T-helper 2 cell treated with Interferon-gamma antibody and Interleukin-4, amounts not matched to agents 5 μg/mL and 100 μg/mL, for 36 hours (primary cell): ENCODE measurements around the gene CASP2.

ENCODE experiments used
- DNase-seq: peaks from one replicate; pipeline ENCODE4 v3.0.0; 2021; ENCODE audit warnings: low spot score
- H3K27ac Mint-ChIP-seq: one replicate; pipeline ENCODE4 v1.8.0; 2021; ENCODE audit warnings: mild to moderate bottlenecking, mixed read lengths
- H3K27me3 Mint-ChIP-seq: one replicate; pipeline ENCODE4 v1.8.0; 2021; ENCODE audit warnings: low read depth, mixed read lengths
- H3K36me3 Mint-ChIP-seq: one replicate; pipeline ENCODE4 v1.8.0; 2021; ENCODE audit warnings: low read depth, mixed read lengths
- H3K4me1 Mint-ChIP-seq: one replicate; pipeline ENCODE4 v1.8.0; 2021; ENCODE audit warnings: low read depth, mixed read lengths
- H3K4me3 Mint-ChIP-seq: one replicate; pipeline ENCODE4 v1.8.0; 2022; ENCODE audit warnings: mild to moderate bottlenecking, moderate library complexity, mixed read lengths
- H3K9me3 Mint-ChIP-seq: one replicate; pipeline ENCODE4 v1.8.0; 2021; ENCODE audit warnings: mixed read lengths

Gene CASP2

GRCh38 chr7:143343596-143343995 lies 55.4 kb downstream of the CASP2 start:
- no peak overlapping the region for H3K27ac Mint-ChIP-seq
- DNase-seq: no peak
- peaks cover 10% of the 10 kb centered on the region for H3K4me1 Mint-ChIP-seq
- no peaks in the 10 kb centered on the region for H3K36me3 Mint-ChIP-seq
- H3K4me3 Mint-ChIP-seq: no peak overlapping the region
- peaks cover 34% of the 10 kb centered on the region for H3K27me3 Mint-ChIP-seq
- H3K9me3 Mint-ChIP-seq: no peaks in the 10 kb centered on the region

GRCh38 chr7:143345428-143345900 lies 57.3 kb downstream of the CASP2 start:
- H3K27me3 Mint-ChIP-seq: peaks cover 31% of the 10 kb centered on the region
- peak overlapping the region; percentile 73 for H3K4me3 Mint-ChIP-seq

GRCh38 chr7:143346018-143346417 lies 57.9 kb downstream of the CASP2 start:
- H3K36me3 Mint-ChIP-seq: no peaks in the 10 kb centered on the region
- H3K27ac Mint-ChIP-seq: no peak overlapping the region
- H3K4me1 Mint-ChIP-seq: peaks cover 10% of the 10 kb centered on the region
- peaks cover 31% of the 10 kb centered on the region for H3K27me3 Mint-ChIP-seq
- no peak overlapping the region for H3K4me3 Mint-ChIP-seq
- H3K9me3 Mint-ChIP-seq: no peaks in the 10 kb centered on the region
- DNase-seq: no peak

More at GRCh38 chr7:143345428-143345900, 57.3 kb downstream of the CASP2 start:
- Mint-ChIP-seq H3K36me3 (no peaks in the 10 kb centered on the region), H3K4me1 (peaks cover 10% of the 10 kb centered on the region), H3K9me3 (no peaks in the 10 kb centered on the region), H3K27ac (no peak overlapping the region)
- peak; percentile 59 for DNase-seq

GRCh38 chr7:143347950-143348349 lies 59.8 kb downstream of the CASP2 start:
- H3K27me3 Mint-ChIP-seq: peaks cover 36% of the 10 kb centered on the region
- no peaks in the 10 kb centered on the region for H3K36me3 Mint-ChIP-seq
- H3K27ac Mint-ChIP-seq: no peak overlapping the region
- no peaks in the 10 kb centered on the region for H3K9me3 Mint-ChIP-seq
- DNase-seq: no peak
- peaks cover 10% of the 10 kb centered on the region for H3K4me1 Mint-ChIP-seq
- no peak overlapping the region for H3K4me3 Mint-ChIP-seq

GRCh38 chr7:143351060-143351459 lies 62.9 kb downstream of the CASP2 start:
- DNase-seq: no peak

DNA sequence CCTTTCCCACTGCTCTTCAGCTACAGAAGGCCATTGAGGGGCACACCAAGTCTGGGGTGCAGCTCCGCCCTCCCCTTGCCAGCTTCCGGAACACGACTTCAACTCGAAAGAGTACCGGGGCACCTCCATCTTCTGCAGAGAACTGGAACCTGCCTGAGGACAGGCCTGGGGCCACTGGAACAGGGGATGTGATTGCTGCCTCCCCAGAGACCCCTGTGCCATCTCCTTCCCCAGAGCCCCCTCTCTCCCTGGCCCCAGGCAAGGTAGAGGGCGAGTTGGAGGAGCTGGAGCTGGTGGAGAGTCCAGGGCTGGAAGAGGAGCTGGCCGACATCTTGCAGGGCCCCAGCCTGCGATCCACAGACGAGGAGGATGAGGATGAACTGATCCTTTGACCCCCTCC lies 63.4 kb downstream of the CASP2 start:
- H3K4me1 Mint-ChIP-seq: peaks cover 3% of the 10 kb centered on the region
- H3K9me3 Mint-ChIP-seq: no peaks in the 10 kb centered on the region
- H3K27me3 Mint-ChIP-seq: peaks cover 32% of the 10 kb centered on the region
- H3K36me3 Mint-ChIP-seq: no peaks in the 10 kb centered on the region
- no peak overlapping the region for H3K4me3 Mint-ChIP-seq
- no peak overlapping the region for H3K27ac Mint-ChIP-seq
- no peak for DNase-seq

More at GRCh38 chr7:143351060-143351459, 62.9 kb downstream of the CASP2 start:
- peaks cover 3% of the 10 kb centered on the region for H3K4me1 Mint-ChIP-seq
- no peak overlapping the region for H3K27ac Mint-ChIP-seq
- peaks cover 36% of the 10 kb centered on the region for H3K27me3 Mint-ChIP-seq
- H3K4me3 Mint-ChIP-seq: no peak overlapping the region
- no peaks in the 10 kb centered on the region for H3K9me3 Mint-ChIP-seq
- H3K36me3 Mint-ChIP-seq: no peaks in the 10 kb centered on the region

DNA sequence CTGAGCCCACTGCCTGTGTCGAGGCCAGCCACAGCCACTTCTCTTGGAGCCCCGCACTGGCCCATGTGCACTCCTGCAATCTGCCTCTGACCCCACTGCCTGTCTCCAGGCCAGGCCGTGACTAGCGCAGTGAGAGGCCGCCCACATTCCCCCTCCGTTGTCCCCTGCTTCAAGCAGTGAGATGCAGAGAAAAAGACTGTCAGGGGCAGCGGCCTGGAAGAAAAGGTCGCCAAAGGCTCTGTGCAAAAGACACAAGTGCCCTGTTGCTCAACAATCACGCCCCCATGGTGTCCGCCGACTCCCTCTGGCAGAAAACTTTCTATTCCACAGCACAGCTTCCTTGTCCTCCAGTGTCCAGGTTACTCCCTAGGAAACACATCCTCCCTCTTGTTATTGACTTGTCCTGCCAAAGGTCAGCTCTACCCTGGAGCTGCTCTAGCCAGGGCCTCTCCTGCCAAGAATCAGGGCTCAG lies 64.4 kb downstream of the CASP2 start:
- no peak overlapping the region for H3K27ac Mint-ChIP-seq
- H3K27me3 Mint-ChIP-seq: peaks cover 29% of the 10 kb centered on the region
- no peak for DNase-seq
- H3K36me3 Mint-ChIP-seq: no peaks in the 10 kb centered on the region
- no peaks in the 10 kb centered on the region for H3K9me3 Mint-ChIP-seq
- H3K4me1 Mint-ChIP-seq: peaks cover 1% of the 10 kb centered on the region
- no peak overlapping the region for H3K4me3 Mint-ChIP-seq

- Mint-ChIP-seq H3K27me3 (peaks cover 16% of the 10 kb centered on the region), H3K4me1 (peaks cover 1% of the 10 kb centered on the region), H3K27ac (no peak overlapping the region), H3K36me3 (no peaks in the 10 kb centered on the region), H3K9me3 (no peaks in the 10 kb centered on the region), H3K4me3 (no peak overlapping the region)
- no peak for DNase-seq
Observed at GRCh38 chr7:143354376-143354775, 66.2 kb downstream of the CASP2 start.

DNA sequence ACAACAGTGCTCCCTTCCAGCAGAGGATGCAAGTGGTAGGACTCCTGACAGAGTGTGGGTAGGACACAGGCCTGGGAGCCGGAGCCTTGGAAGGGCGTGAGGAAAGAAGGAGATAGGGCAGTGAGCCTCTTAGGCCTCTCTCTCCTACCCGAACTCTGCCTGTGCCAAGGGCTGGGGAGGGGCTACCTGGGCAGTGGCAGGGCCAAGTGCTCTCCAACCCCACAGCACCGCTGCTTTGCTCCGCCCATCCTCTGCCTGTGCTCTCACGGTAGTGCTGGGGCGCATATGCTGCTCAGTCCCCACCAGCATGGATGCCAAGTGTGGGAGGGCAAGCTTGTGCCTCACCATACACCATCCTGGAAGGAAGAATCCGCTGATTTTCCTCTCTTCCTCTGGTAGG lies 66.8 kb downstream of the CASP2 start:
- H3K9me3 Mint-ChIP-seq: no peaks in the 10 kb centered on the region
- no peaks in the 10 kb centered on the region for H3K36me3 Mint-ChIP-seq
- DNase-seq: no peak
- H3K4me1 Mint-ChIP-seq: peaks cover 1% of the 10 kb centered on the region
- peaks cover 17% of the 10 kb centered on the region for H3K27me3 Mint-ChIP-seq
- H3K4me3 Mint-ChIP-seq: no peak overlapping the region
- H3K27ac Mint-ChIP-seq: no peak overlapping the region

DNA sequence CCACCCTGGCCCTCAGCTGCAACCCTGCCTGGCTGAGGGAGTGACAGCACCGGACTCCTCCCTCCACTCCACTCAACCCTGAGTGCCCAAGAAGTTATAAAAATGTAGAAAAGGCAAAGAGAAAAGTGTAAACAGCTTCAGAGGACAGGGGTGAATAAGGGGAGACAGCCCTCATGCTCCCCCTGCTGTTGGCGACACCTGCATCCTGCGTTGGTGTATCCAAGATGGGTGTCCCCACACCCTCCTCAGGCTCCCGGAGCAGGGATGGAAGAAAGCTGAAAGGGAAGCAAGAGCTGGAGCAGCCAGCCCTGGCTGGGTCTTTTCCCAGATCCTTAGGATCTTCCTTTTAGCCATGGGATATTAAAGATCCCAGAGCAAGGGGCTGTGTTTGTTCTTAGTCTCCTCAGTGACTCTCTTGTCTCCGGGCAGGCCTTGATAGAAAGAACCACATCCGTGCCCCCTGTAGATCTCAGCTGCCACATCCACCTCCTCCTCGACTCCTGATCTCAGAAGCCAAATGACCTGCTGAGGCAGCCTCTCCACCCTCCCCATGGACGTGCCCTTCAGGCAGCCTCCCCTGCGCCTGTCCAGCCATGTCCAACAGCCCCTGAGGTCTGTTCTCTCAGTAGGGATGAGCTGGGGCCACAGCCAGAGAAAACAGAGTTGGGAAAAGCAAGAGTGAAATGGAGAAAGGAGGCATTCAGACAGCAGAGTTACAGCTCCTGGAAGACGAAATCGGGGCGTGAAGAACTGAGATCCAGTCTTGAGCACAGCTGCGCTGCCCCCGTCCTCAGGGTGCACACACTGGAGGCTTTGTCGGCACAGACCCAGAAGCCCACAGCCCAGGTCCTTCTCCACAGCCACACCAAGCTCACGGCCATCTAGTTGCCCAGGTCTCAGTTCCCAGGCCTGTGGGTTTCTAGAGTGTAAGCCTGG lies 67.6 kb downstream of the CASP2 start:
- Mint-ChIP-seq H3K27me3 (peaks cover 25% of the 10 kb centered on the region), H3K4me1 (peaks cover 3% of the 10 kb centered on the region), H3K36me3 (no peaks in the 10 kb centered on the region), H3K4me3 (no peak overlapping the region), H3K27ac (no peak overlapping the region), H3K9me3 (no peaks in the 10 kb centered on the region)
- DNase-seq: no peak

DNA sequence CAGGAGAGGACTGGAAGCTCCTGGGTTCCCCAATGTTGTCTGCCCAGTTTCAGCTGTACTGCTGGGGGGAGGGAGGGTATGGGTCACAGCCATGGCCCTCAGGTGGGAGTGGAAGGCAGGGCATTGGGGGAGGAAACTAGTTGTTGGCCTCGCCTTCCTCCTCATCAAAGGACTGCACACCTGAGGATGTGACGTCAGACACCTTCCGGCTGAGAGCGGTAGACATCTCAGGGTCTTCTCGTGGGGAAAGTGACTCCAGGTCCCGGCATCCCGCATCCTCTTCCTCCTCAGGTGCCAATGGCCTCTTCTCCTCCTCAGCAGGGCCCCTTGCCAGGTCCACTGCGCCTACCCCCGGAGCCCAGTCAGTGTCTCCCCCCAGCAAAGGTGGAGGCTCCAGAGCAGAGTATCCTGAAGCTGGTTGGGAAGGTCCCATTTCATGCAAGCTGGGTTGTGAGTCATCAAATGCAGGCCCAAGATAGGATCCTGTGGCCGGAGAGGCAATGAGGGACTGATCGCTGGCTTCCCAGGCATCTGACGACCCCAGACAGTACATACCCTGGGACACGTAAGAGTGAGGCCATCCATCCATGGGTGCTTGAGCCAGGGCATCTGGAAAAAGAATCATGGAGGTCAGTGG lies 68.4 kb downstream of the CASP2 start:
- Mint-ChIP-seq H3K27ac (no peak overlapping the region), H3K4me3 (no peak overlapping the region)

More for the DNA sequence above, 68.4 kb downstream of the CASP2 start:
- Mint-ChIP-seq H3K4me1 (peaks cover 3% of the 10 kb centered on the region), H3K9me3 (no peaks in the 10 kb centered on the region), H3K27me3 (peaks cover 29% of the 10 kb centered on the region), H3K36me3 (no peaks in the 10 kb centered on the region)
- DNase-seq: no peak
